Calu3 (cell line): ENCODE results near the gene FTSJ1. TPM values are rescaled to one million over a fixed set of nuclear protein-coding genes. Genes with fewer than 3 reads are reported as not detected.
"Not testable (repeated sequence)": the region's sequence is repeated elsewhere in the genome, so short reads cannot be mapped to it uniquely, and the experiment has no call there.

Source experiments
- BruUV-seq: library from RNA; stranded (reverse); fragments of 400-500 nt; replicated peaks from 2 replicates; lab custom pipeline; 2021; lab: Mats Ljungman, UMichigan
- CTCF ChIA-PET: fragments of 300-600 bp; sonication (Branson Sonifier 250); formaldehyde crosslinking; loops from one replicate; lab custom pipeline; 2022; ENCODE audit warnings: antibody characterized with exemption; lab: Charles Lee
- DNase-seq: peaks from one replicate; pipeline ENCODE4 v3.0.0; 2022
- H3K27ac Mint-ChIP-seq: one replicate; pipeline ENCODE4 v1.8.0; 2022; ENCODE audit warnings: mixed read lengths; ENCODE audit not compliant: unreplicated experiment
- H3K27me3 Mint-ChIP-seq: one replicate; pipeline ENCODE4 v1.8.0; 2022; ENCODE audit warnings: mixed read lengths; ENCODE audit not compliant: unreplicated experiment
- H3K36me3 Mint-ChIP-seq: one replicate; pipeline ENCODE4 v1.8.0; 2022; ENCODE audit warnings: mild to moderate bottlenecking, moderate library complexity, mixed read lengths; ENCODE audit not compliant: insufficient read depth, unreplicated experiment
- H3K4me1 Mint-ChIP-seq: one replicate; pipeline ENCODE4 v1.8.0; 2022; ENCODE audit warnings: mild to moderate bottlenecking, low read depth, mixed read lengths; ENCODE audit not compliant: unreplicated experiment
- H3K4me3 Mint-ChIP-seq: one replicate; pipeline ENCODE4 v1.8.0; 2022; ENCODE audit warnings: mild to moderate bottlenecking, low read depth, moderate library complexity, mixed read lengths; ENCODE audit not compliant: unreplicated experiment
- H3K9me3 Mint-ChIP-seq: one replicate; pipeline ENCODE4 v1.8.0; 2022; ENCODE audit warnings: low read depth, mixed read lengths; ENCODE audit not compliant: unreplicated experiment
- intact Hi-C: fragments of 100-400 bp; cut with micrococcal nuclease; formaldehyde crosslinking; loops from one replicate; pipeline ENCODE4 v1.10.0; 2022; ENCODE audit not compliant: unreplicated experiment
- total RNA-seq: library from RNA; stranded (reverse); gene quantifications from 2 replicates; pipeline ENCODE4 v1.2.3, GENCODE V29; 2022
- TF ChIP-seq, protein P1 (sequence below): fragments of 200-600 bp; IDR thresholded peaks from one replicate; pipeline ENCODE4 v1.8.0; 2022; ENCODE audit warnings: antibody characterized with exemption; ENCODE audit not compliant: unreplicated experiment

FTSJ1 gene
- total RNA-seq, 1 experiment from 2014 or later, result 75.2 TPM

GRCh38 chrX:48522291-48522690, 46.3 kb downstream of the FTSJ1 start:
- BruUV-seq, result no TSS peak

DNA sequence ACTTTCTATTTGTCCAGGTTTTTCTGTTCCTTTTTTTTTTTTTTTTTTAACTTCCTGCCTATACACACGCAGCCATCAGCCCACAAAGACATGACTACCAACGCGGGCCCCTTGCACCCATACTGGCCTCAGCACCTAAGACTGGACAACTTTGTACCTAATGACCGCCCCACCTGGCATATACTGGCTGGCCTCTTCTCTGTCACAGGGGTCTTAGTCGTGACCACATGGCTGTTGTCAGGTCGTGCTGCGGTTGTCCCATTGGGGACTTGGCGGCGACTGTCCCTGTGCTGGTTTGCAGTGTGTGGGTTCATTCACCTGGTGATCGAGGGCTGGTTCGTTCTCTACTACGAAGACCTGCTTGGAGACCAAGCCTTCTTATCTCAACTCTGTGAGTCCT, 47.7 kb downstream of the FTSJ1 start:
- CTCF ChIA-PET, result no interaction called here
- H3K4me3 Mint-ChIP-seq, result peak overlapping the region; percentile 45
- intact Hi-C loops, result no loop called here
- no peak overlapping the region for H3K27ac Mint-ChIP-seq
- no peaks in the 10 kb centered on the region for H3K27me3 Mint-ChIP-seq
- TF ChIP-seq, protein P1, sequence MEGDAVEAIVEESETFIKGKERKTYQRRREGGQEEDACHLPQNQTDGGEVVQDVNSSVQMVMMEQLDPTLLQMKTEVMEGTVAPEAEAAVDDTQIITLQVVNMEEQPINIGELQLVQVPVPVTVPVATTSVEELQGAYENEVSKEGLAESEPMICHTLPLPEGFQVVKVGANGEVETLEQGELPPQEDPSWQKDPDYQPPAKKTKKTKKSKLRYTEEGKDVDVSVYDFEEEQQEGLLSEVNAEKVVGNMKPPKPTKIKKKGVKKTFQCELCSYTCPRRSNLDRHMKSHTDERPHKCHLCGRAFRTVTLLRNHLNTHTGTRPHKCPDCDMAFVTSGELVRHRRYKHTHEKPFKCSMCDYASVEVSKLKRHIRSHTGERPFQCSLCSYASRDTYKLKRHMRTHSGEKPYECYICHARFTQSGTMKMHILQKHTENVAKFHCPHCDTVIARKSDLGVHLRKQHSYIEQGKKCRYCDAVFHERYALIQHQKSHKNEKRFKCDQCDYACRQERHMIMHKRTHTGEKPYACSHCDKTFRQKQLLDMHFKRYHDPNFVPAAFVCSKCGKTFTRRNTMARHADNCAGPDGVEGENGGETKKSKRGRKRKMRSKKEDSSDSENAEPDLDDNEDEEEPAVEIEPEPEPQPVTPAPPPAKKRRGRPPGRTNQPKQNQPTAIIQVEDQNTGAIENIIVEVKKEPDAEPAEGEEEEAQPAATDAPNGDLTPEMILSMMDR, result no peak
- no peak for DNase-seq
- TSS peak; percentile 15 for BruUV-seq
- peaks cover 16% of the 10 kb centered on the region for H3K4me1 Mint-ChIP-seq
- peaks cover 40% of the 10 kb centered on the region for H3K36me3 Mint-ChIP-seq
- H3K9me3 Mint-ChIP-seq, result no peaks in the 10 kb centered on the region

More at GRCh38 chrX:48522291-48522690, 46.3 kb downstream of the FTSJ1 start:
- CTCF ChIA-PET, result interaction anchor here (0.6 to 0.8 kb wide), 3 partner anchors 17 to 53 kb away, joined by 3 to 5 read pairs (median 3); partner anchors contain the start of gene TBC1D25
- Mint-ChIP-seq H3K9me3 (no peaks in the 10 kb centered on the region), H3K27ac (peak overlapping the region; percentile 83), H3K36me3 (peaks cover 34% of the 10 kb centered on the region), H3K27me3 (no peaks in the 10 kb centered on the region), H3K4me1 (peaks cover 16% of the 10 kb centered on the region), H3K4me3 (peak overlapping the region; percentile 78)
- TF ChIP-seq, protein P1, result no peak
- intact Hi-C loops, result no loop called here
- no peak for DNase-seq

DNA sequence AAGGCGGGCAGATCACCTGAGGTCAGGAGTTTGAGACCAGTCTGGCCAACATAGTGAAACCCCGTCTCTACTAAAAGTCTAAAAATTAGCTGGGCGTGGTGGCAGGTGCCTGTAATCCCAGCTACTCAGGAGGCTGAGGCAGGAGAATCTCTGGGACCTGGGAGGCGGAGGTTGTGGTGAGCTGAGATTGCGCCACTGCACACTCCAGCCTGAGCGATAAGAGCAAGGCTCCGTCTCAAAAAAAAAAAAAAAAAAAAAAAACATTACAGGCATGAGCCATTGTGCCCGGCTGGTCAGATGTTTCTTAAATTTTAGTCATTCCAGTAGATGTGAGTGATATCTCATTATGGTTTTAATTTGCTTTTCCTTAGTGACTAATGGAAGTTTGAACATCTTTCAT, 49.9 kb downstream of the FTSJ1 start:
- CTCF ChIA-PET, H3K4me3 Mint-ChIP-seq, DNase-seq, H3K9me3 Mint-ChIP-seq, BruUV-seq, H3K27me3 Mint-ChIP-seq, H3K27ac Mint-ChIP-seq, intact Hi-C loops: not testable (repeated sequence)
- H3K36me3 Mint-ChIP-seq, result peaks cover 46% of the 10 kb centered on the region
- H3K4me1 Mint-ChIP-seq, result peaks cover 12% of the 10 kb centered on the region

GRCh38 chrX:48530736-48531135, 54.7 kb downstream of the FTSJ1 start:
- CTCF ChIA-PET, result interaction anchor here (1.5 kb wide), 1 partner anchor 9 kb away, joined by 8 read pairs; the partner anchor contains the start of gene TBC1D25
- DNase-seq, result no peak
- no TSS peak for BruUV-seq

More at GRCh38 chrX:48530736-48531135, 54.7 kb downstream of the FTSJ1 start:
- Mint-ChIP-seq H3K27me3 (no peaks in the 10 kb centered on the region), H3K27ac (no peak overlapping the region), H3K4me3 (no peak overlapping the region), H3K36me3 (peaks cover 20% of the 10 kb centered on the region), H3K4me1 (peaks cover 21% of the 10 kb centered on the region), H3K9me3 (no peaks in the 10 kb centered on the region)
- intact Hi-C loops, result no loop called here
- TF ChIP-seq, protein P1, result no peak
